HUDEP-2 (cell line): Measurements from ENCODE around the gene TRAF3.
A peak's percentile ranks its signal among the peaks of the same experiment; 100 is the strongest.
"Not testable (repeated sequence)": the region's sequence is repeated elsewhere in the genome, so short reads cannot be mapped to it uniquely, and the experiment has no call there.

Experiments
- DNase-seq, 76 experiments: peaks; one replicate each; lab custom pipeline; 2025; ENCODE audit not compliant: unreplicated experiment in 76 of 76; lab: John Stamatoyannopoulos, UW

The TRAF3 gene

DNA sequence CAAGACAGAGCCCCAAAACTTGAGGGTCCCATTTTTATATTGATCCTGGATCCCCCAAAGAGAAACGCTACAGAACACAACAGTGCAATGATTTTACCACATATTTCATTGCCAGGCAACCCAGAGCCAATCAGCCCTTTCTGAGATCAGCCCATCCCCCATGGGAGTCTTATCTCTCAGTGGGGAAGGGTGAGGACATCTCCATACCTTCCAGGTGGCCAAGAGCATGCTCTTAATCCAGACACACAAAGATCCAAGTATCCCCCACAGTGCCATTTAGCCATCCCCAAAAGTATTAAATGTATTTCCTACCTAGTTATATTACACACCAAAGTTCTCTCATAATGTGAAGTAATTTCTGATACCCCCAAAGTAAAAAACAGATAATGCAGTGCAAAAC is 82.7 kb downstream of the TRAF3 start:
- no peak for DNase-seq

DNA sequence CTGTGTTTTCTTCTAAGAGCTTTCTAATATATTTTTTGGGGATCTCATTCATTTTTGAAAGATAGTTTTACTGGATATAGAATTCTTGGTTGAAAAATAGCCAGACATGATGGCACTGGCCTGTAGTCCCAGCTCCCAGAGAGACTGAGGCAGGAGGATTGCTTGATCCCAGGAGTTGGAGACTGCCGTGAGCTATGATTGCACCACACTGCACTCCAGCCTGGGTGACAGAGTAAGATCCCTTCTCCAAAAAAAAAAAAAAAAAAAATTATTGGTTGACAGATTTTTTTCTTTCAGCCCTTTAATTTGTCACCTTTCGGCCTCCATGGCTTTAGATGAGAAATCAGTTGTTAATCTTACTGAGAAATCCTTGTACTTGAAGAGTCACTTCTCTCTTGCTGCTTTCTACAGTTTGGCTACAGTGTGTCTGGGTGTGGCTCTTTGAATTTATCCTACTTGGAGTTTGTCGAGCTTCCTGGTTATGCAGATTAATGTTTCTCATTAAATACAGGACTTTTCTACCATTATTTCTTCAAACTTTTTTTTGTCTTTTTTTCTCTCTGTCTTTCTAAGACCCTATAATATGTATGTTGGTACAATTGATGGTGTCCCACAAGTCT is 85.0 kb downstream of the TRAF3 start:
- DNase-seq = no peak

DNA sequence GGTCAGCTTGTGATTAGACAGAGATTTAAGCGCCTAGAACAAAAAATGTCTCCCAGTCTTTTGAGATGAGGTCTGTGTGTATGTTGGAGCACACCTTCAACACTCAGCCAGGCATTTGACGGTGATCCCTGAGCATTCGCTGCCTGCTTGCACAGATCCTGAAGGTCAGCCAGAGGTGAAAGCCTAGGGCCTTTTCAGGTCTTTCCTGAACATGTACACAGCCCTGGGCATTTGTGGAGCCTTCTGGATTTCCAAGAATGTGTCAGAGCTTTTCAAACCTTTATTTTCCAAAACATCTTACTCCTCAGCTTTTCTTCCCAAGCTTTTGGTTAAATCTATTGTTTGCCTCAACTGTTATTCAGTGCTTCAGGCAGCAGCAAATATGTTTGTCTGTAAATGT is 86.1 kb downstream of the TRAF3 start:
- no peak for DNase-seq

DNA sequence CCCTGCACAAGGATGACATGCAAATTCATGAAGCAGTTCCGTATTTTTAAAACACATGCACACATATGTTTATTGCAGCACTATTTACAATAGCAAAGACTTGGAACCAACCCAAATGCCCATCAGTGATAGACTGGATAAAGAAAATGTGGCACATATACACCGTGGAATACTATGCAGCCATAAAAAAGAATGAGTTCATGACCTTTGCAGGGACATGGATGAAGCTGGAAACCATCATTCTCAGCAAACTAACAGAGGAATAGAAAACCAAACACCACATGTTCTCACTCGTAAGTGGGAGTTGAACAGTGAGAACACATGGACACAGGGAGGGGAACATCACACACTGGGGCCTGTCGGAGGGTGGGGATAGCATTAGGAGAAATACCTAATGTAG is 88.7 kb downstream of the TRAF3 start:
- DNase-seq = not testable (repeated sequence)

DNA sequence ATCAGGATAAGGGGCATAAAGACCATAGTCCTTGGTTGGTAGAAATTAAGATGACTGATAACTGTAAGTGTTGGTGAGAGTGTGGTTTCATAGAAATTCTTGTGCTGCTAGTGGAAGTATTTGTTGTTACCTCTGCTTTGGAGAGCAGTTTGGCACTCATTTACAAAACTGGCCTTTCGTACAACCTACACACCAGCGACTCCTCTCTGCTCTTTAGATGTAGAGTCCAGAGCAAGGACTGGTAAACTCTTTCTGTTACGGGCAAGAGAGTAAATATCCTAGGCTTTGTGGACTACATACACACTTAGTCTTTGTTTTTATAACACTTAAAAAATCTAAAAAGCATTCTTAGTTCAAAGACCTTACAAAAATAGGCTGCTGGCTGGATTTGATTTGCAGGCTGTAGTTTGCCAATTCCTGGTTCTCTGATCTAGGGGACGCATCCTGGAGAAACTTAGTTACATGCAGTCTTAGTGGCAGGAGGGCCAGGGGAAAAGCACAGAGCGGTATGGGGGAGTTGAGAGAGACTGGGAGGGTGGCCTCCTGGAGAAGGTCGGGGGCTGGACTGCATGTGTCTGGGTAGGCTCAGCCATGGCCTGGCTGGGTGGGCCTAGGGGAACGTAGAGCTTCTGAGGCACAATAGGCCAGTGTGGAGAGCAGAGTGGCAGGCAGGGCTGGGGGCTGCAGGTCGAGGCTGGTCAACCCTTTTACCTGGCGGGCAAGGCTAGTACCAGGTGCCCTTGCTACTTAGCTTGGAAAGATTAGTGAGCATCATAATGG is 89.9 kb downstream of the TRAF3 start:
- no peak for DNase-seq

- DNase-seq = no peak
Measured at GRCh38 chr14:102867826-102868580, 90.8 kb downstream of the TRAF3 start.

- DNase-seq = no peak
Measured at GRCh38 chr14:102868956-102869547, 91.8 kb downstream of the TRAF3 start.

- no peak for DNase-seq
Measured at GRCh38 chr14:102870246-102870645, 93.0 kb downstream of the TRAF3 start.

DNA sequence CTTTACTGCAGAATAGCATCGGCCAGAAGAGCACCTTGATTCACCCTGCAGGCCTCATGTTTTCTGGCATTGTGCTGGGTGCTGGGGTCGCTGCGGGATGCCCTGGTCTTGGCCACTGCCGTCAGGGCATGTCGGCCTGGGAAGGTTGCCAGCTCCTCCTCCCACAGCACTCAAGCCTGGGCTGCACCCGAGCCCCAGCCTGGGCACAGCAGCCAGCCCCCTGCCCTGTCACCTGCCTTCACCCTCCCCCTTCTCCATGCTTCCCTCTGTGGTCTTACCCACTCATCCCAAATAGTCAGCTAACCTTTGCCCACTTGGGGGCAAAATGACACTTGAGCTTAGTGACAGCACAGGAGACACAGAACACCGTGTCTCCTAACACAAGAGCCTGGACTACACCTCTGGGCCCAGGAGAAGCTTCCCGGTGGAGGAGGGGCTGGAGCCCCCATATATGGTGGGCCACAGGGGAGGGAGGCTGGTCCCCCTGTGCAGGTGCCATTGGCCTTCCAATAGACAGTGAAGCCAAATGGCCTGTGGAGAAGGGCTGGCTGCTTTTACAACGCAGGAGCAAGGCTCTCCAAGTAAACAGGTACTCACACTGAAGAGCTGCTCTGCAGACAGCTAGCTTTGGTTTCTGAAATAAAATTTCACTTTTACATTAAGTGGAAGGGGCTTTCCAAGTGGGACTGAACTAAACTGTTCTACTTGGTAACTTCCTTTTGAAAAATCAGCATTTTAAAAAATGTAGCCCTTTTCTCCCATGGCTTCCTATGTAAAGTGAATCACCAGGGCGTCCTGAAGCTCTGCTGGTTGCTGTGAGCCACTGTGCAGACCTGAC is 94.0 kb downstream of the TRAF3 start:
- peak in 1 of 76 experiments; percentile 2 for DNase-seq

GRCh38 chr14:102872020-102872419 is 94.8 kb downstream of the TRAF3 start:
- DNase-seq = no peak

- DNase-seq = no peak
Measured at GRCh38 chr14:102873131-102873530, 95.9 kb downstream of the TRAF3 start.

- no peak for DNase-seq
Measured at GRCh38 chr14:102873546-102874061, 96.4 kb downstream of the TRAF3 start.

DNA sequence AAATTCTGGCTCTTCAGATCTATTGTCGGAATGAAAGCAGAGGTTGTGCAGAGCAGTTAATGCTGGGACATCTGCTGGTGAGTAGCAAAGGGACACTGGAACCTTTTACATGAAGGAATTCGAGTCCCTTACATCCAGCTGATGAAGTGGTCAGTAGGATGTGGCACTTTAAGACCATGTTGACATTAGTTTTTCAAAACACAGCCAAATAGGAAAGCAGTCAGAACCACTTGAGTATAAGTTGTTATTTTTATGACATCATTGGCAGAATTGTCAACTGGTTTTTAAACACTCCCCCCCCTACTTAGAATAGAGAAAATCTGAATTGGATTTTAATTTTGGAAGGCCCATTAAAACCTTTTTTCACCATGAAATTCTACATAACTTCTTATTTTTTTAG is 98.4 kb downstream of the TRAF3 start:
- no peak for DNase-seq

- not testable (repeated sequence) for DNase-seq
Measured at GRCh38 chr14:102877511-102877910, 100.3 kb downstream of the TRAF3 start.

DNA sequence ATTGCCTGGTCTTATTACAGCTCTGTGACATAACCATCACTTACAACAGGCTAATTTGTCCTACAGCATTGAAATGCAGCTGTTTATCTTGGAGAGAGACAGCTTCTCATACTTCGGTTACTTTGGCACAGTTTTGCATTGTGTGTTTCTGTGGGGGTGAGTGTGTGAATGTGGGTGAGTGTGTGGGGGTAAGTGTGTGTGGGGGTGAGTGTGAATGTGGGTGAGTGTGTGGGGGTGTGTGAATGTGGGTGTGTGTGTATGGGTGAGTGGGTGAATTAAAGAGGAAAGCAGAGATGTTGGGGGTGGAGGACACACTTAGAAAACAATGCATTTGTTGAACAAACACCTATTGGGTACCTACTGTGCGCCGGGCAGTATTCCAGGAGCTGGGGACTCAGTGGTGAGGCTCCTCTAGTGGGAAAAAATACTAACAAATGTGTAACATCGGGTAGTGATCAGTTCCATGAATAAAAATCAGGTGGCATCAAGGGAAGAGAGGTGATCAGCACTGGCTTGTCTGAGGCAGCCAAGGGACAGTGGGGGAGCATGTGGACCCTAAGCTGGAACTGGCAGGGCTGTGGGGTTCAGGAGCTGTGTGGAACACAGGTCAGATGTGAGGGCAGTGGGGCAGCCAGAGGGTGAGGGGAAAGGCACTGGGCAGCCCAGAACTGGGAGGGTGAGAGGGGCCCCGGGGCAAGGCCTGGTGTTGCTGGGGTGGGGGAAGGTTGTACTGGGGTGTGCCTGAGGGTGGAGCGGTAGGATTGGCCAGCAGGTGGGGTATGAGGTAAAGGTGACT is 101.1 kb downstream of the TRAF3 start:
- no peak for DNase-seq

DNA sequence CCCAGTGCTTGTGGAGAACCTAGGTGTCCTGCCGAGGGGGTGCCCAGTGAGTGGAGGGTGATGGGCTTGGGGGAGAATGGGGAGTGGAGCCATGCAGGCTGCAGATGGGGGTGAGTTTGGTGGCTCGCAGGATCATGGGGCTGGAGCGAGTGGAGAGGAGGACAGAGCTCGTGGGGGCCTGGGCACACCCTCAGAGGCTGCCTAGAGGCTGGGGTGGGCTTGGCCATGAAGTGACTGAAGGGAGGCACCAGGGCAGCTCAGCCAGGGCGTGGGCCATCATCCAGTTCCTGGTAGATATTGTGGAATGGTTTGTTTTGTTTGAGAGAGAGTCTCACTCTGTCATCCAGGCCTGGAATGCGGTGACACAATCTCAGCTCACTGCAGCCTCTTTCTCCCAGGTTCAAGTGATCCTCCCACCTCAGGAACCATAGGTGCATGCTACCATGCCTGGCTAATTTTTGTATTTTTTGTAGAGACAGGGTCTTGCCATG is 101.8 kb downstream of the TRAF3 start:
- DNase-seq = no peak

DNA sequence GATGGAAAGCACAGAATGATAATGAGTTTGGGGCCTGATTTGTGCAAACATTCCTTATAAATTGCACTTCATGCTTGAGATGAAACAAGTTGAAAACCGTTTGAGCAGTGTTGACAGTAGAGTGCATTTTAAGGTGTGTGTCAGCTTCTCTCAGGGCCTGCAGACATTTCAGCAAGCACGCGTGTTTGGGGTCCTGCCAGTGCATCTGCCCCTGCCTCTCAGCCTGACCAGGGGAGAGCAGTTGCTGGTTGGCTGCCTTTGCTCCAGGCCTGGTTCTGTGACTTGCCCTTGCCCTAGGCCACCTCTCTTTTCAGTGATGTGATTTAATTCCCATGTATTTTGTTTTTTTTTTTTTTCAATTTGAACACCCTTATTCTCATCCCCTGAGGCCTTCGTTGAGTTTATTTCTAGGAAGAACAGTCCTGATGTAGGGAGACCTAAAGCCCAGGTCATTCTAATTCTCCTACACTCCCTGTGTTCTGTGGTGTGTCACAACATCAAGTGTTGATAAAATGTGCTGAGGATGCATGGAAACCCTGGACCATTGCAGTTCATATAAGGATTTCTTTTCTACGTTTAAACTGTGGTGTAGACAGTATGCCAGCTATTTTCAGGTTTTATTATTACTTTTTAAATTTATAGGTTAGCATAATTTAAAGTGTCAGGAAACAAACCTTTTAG is 105.1 kb downstream of the TRAF3 start:
- DNase-seq = no peak

DNA sequence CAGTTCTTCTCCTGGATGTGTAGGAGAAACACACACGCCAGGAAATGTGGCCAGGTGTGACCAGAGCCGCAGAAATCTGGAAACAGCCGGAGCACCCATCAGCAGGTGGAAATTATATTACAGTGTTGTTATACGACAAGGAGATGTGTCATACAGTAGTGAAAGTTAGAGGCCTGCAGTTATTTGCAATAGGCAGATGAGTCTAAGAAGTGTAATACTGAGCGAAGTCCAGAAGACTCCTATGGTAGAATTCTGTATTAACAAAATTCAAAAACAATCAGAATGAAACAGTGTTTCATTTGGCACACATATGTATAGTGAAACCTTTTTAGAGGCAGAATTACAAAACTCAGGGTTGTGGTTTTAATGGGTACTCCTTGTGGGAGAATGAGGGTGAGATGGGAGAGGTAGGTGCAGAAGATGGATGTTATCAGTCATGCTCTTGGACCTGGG is 105.9 kb downstream of the TRAF3 start:
- DNase-seq = no peak

GRCh38 chr14:102883554-102883953 is 106.3 kb downstream of the TRAF3 start:
- no peak for DNase-seq
